DND-41 (cell line): ENCODE data around the gene KCNMA1.

Experiments used
- ATAC-seq: fragments of 200-7000 bp; cut with Tn5 transposase; 3 replicates; pipeline ENCODE4 v1.9.1; 2021; ENCODE audit warnings: low read depth; ENCODE audit not compliant: insufficient read depth
- DNase-seq: peaks from one replicate; pipeline ENCODE4 v3.0.0-alpha.2; 2020
- H2AFZ ChIP-seq: 2 replicates; pipeline ENCODE4 v1.6.0; 2012; ENCODE audit warnings: low read depth, low read length
- H3K27ac ChIP-seq: 2 replicates; pipeline ENCODE4 v1.5.1; 2012; ENCODE audit warnings: low read length, inconsistent platforms
- H3K27me3 ChIP-seq: fragments of 200-600 bp; sonication (generic); 2 replicates; pipeline ENCODE4 v1.6.0; 2012; ENCODE audit warnings: low read length, mild to moderate bottlenecking, inconsistent platforms; ENCODE audit not compliant: insufficient read depth, poor library complexity
- H3K36me3 ChIP-seq: 2 replicates; pipeline ENCODE4 v1.5.1; 2012; ENCODE audit warnings: low read length, inconsistent platforms; ENCODE audit not compliant: insufficient read depth
- H3K4me1 ChIP-seq: 2 replicates; pipeline ENCODE4 v1.5.1; 2012; ENCODE audit warnings: mild to moderate bottlenecking, low read length; ENCODE audit not compliant: insufficient read depth
- H3K4me2 ChIP-seq: 2 replicates; pipeline ENCODE4 v1.6.0; 2012; ENCODE audit warnings: mild to moderate bottlenecking, moderate library complexity, low read length, inconsistent platforms; ENCODE audit not compliant: insufficient read depth
- H3K4me3 ChIP-seq, 2 experiments: fragments of 200-600 bp in 1 of 2; shearing (Covaris generic) in 1 of 2; 2 replicates each; pipeline ENCODE4 v1.5.1; 2012 to 2016; ENCODE audit warnings: inconsistent platforms in 2 of 2, low read length in 2 of 2, mild to moderate bottlenecking in 2 of 2, low read depth in 1 of 2, moderate library complexity in 1 of 2
- H3K79me2 ChIP-seq: 2 replicates; pipeline ENCODE4 v1.6.0; 2012; ENCODE audit warnings: low read length, inconsistent platforms; ENCODE audit not compliant: insufficient read depth
- H3K9ac ChIP-seq: 2 replicates; pipeline ENCODE4 v1.6.0; 2012; ENCODE audit warnings: low read depth, mild to moderate bottlenecking, inconsistent platforms, low read length, moderate library complexity
- H3K9me3 ChIP-seq: 2 replicates; pipeline ENCODE4 v1.5.1; 2012; ENCODE audit warnings: low read length, moderate library complexity, mild to moderate bottlenecking, inconsistent platforms; ENCODE audit not compliant: insufficient read depth, severe bottlenecking
- H4K20me1 ChIP-seq: 2 replicates; pipeline ENCODE4 v1.6.0; 2012; ENCODE audit warnings: low read length; ENCODE audit not compliant: insufficient read depth
- CTCF ChIP-seq: IDR thresholded peaks from 2 replicates; pipeline ENCODE4 v1.5.1; 2012; ENCODE audit warnings: borderline replicate concordance, low read length, moderate library complexity, mild to moderate bottlenecking; ENCODE audit not compliant: poor library complexity, severe bottlenecking; ENCODE audit errors: extremely low read depth
- EZH2 ChIP-seq: IDR thresholded peaks from 3 replicates; pipeline ENCODE4 v1.6.1; 2012; ENCODE audit warnings: borderline replicate concordance, low read depth, mild to moderate bottlenecking, moderate library complexity, low read length, inconsistent platforms; ENCODE audit not compliant: severe bottlenecking

Gene KCNMA1

GRCh38 chr10:77456414-77456813, 181.2 kb downstream of the KCNMA1 start:
- Histone ChIP-seq H3K4me2 (no peak overlapping the region), H3K4me3 (no peak overlapping the region), H3K36me3 (no peaks in the 10 kb centered on the region), H3K9me3 (no peaks in the 10 kb centered on the region), H3K4me1 (no peaks in the 10 kb centered on the region), H3K9ac (no peak overlapping the region), H3K79me2 (no peaks in the 10 kb centered on the region), H3K27me3 (peaks cover 18% of the 10 kb centered on the region), H2AFZ (no peak overlapping the region), H3K27ac (no peak overlapping the region), H4K20me1 (no peaks in the 10 kb centered on the region)
- ATAC-seq (no peak), DNase-seq (no peak)
- no peak for TF ChIP-seq EZH2

- H3K36me3 ChIP-seq, result no peaks in the 10 kb centered on the region
- TF ChIP-seq CTCF (no peak), EZH2 (no peak)
- no peaks in the 10 kb centered on the region for H3K9me3 ChIP-seq
- H2AFZ ChIP-seq, result no peak overlapping the region
- DNase-seq (no peak), ATAC-seq (no peak)
- H3K4me1 ChIP-seq, result no peaks in the 10 kb centered on the region
- no peaks in the 10 kb centered on the region for H4K20me1 ChIP-seq
- H3K4me3 ChIP-seq, result no peak overlapping the region
- H3K79me2 ChIP-seq, result no peaks in the 10 kb centered on the region
- H3K4me2 ChIP-seq, result no peak overlapping the region
- peaks cover 18% of the 10 kb centered on the region for H3K27me3 ChIP-seq
- no peak overlapping the region for H3K27ac ChIP-seq
- H3K9ac ChIP-seq, result no peak overlapping the region
These were observed 182.0 kb downstream of the KCNMA1 start for GRCh38 chr10:77455561-77455960.

GRCh38 chr10:77452952-77453564, 184.6 kb downstream of the KCNMA1 start:
- Histone ChIP-seq H3K4me3 (no peak overlapping the region), H4K20me1 (no peaks in the 10 kb centered on the region), H3K4me1 (no peaks in the 10 kb centered on the region), H3K27me3 (peaks cover 10% of the 10 kb centered on the region), H3K9me3 (no peaks in the 10 kb centered on the region), H2AFZ (no peak overlapping the region), H3K36me3 (no peaks in the 10 kb centered on the region), H3K79me2 (no peaks in the 10 kb centered on the region), H3K4me2 (no peak overlapping the region), H3K9ac (no peak overlapping the region), H3K27ac (no peak overlapping the region)
- no peak for TF ChIP-seq EZH2
- TF ChIP-seq CTCF, result no peak
- no peak for ATAC-seq
- DNase-seq, result no peak

GRCh38 chr10:77451886-77452285, 185.7 kb downstream of the KCNMA1 start:
- H3K4me2 ChIP-seq, result no peak overlapping the region
- H4K20me1 ChIP-seq, result no peaks in the 10 kb centered on the region

More at GRCh38 chr10:77451886-77452285, 185.7 kb downstream of the KCNMA1 start:
- no peak overlapping the region for H2AFZ ChIP-seq
- no peak overlapping the region for H3K27ac ChIP-seq
- no peak overlapping the region for H3K4me3 ChIP-seq
- DNase-seq, result no peak
- H3K79me2 ChIP-seq, result no peaks in the 10 kb centered on the region
- no peak overlapping the region for H3K9ac ChIP-seq
- ATAC-seq, result no peak
- TF ChIP-seq CTCF (no peak), EZH2 (no peak)
- H3K9me3 ChIP-seq, result no peaks in the 10 kb centered on the region
- H3K36me3 ChIP-seq, result no peaks in the 10 kb centered on the region
- H3K4me1 ChIP-seq, result no peaks in the 10 kb centered on the region
- peaks cover 10% of the 10 kb centered on the region for H3K27me3 ChIP-seq
